GM19035 (cell line): ENCODE results near the gene CD6.
"Not testable (repeated sequence)": the region's sequence is repeated elsewhere in the genome, so short reads cannot be mapped to it uniquely, and the experiment has no call there.

ENCODE experiments used
- ATAC-seq: cut with Tn5 transposase; IDR thresholded peaks from one replicate; pipeline ENCODE4 v1.9.1; 2021; ENCODE audit not compliant: unreplicated experiment

CD6 gene

GRCh38 chr11:61049859-61050258 lies 78.4 kb downstream of the CD6 start:
- ATAC-seq = no peak

- ATAC-seq = no peak
Measured at GRCh38 chr11:61052182-61052972, 80.9 kb downstream of the CD6 start.

GRCh38 chr11:61053191-61053590 lies 81.7 kb downstream of the CD6 start:
- ATAC-seq = no peak

- ATAC-seq = peak; percentile 13
Measured at GRCh38 chr11:61054513-61054912, 83.0 kb downstream of the CD6 start.

GRCh38 chr11:61054927-61055562 lies 83.6 kb downstream of the CD6 start:
- peak; percentile 59 for ATAC-seq

- no peak for ATAC-seq
Measured at GRCh38 chr11:61055776-61056175, 84.3 kb downstream of the CD6 start.

GRCh38 chr11:61056571-61056970 lies 85.1 kb downstream of the CD6 start:
- no peak for ATAC-seq

- no peak for ATAC-seq
Measured at GRCh38 chr11:61056981-61057380, 85.5 kb downstream of the CD6 start.

- ATAC-seq = no peak
Measured at GRCh38 chr11:61057615-61058014, 86.1 kb downstream of the CD6 start.

GRCh38 chr11:61058583-61059259 lies 87.2 kb downstream of the CD6 start:
- ATAC-seq = no peak

- no peak for ATAC-seq
Measured at GRCh38 chr11:61059260-61059752, 87.8 kb downstream of the CD6 start.

- ATAC-seq = peak; percentile 76
Measured at GRCh38 chr11:61061081-61061826, 89.8 kb downstream of the CD6 start.

GRCh38 chr11:61062181-61062930 lies 90.9 kb downstream of the CD6 start:
- no peak for ATAC-seq

GRCh38 chr11:61065236-61065635 lies 93.8 kb downstream of the CD6 start:
- ATAC-seq = not testable (repeated sequence)

- ATAC-seq = no peak
Measured at GRCh38 chr11:61065955-61066638, 94.6 kb downstream of the CD6 start.

GRCh38 chr11:61066645-61067044 lies 95.2 kb downstream of the CD6 start:
- ATAC-seq = no peak

GRCh38 chr11:61067782-61068446 lies 96.4 kb downstream of the CD6 start:
- ATAC-seq = no peak

GRCh38 chr11:61068581-61068980 lies 97.1 kb downstream of the CD6 start:
- ATAC-seq = no peak

GRCh38 chr11:61069427-61069826 lies 97.9 kb downstream of the CD6 start:
- no peak for ATAC-seq
